ENCODE measurements around the gene CMSS1. TPM values are rescaled to one million over a fixed set of nuclear protein-coding genes. Genes with fewer than 3 reads are reported as not detected.

Gene CMSS1
- total and polyA plus RNA-seq, 4 donors, result 3.8 to 19.5 (median 7.5) TPM

GRCh38 chr3:99949956-99950670 is 132.5 kb downstream of the CMSS1 start:
- peaks cover 0 to 6% (median 3%) of the 10 kb centered on the region in 4 donors for H3K4me1 ChIP-seq (ENCODE audit: control insufficient read depth in 4 of 4, insufficient read depth in 4 of 4, low read length in 3 of 4)
- DNase-seq (ENCODE audit: low spot score), result no peak
- WGBS, result 85% methylated on average over 5 of the region's 5 CpGs

More at GRCh38 chr3:99949956-99950670, 132.5 kb downstream of the CMSS1 start:
- Histone ChIP-seq H3K27me3 (ENCODE audit: control insufficient read depth in 4 of 4, insufficient read depth in 4 of 4, low read length in 3 of 4) (no peaks in the 10 kb centered on the region), H3K9me3 (ENCODE audit: control insufficient read depth in 4 of 4, low read length in 3 of 4) (no peaks in the 10 kb centered on the region), H3K9ac (ENCODE audit: low read depth in 1 of 2, low read length in 2 of 2) (no peak overlapping the region), H3K4me3 (ENCODE audit: low read depth in 1 of 3, low read length in 3 of 3) (no peak overlapping the region), H3K36me3 (ENCODE audit: control insufficient read depth in 4 of 4, insufficient read depth in 3 of 4, low read depth in 1 of 4, low read length in 3 of 4) (no peaks in the 10 kb centered on the region), H3K27ac (ENCODE audit: low read depth in 1 of 2, low read length in 2 of 2) (no peak overlapping the region)
- TF ChIP-seq ATF3 (IDR thresholded peaks at IDR 0.05) (no peak), YY1 (IDR thresholded peaks at IDR 0.05) (no peak), RXRA (IDR thresholded peaks at IDR 0.05) (no peak), RAD21 (IDR thresholded peaks at IDR 0.05) (no peak), SP1 (IDR thresholded peaks at IDR 0.05) (no peak), CTCF (IDR thresholded peaks at IDR 0.05; ENCODE audit: low read depth, low read length, missing input control) (no peak), TAF1 (conservative IDR thresholded peaks at IDR 0.05) (no peak), FOXA2 (IDR thresholded peaks at IDR 0.05) (no peak), MAX (IDR thresholded peaks at IDR 0.05) (no peak), NR2F2 (IDR thresholded peaks at IDR 0.05) (no peak), EGR1 (IDR thresholded peaks at IDR 0.05; ENCODE audit: low read depth in 2 of 2) (no peak), HNF4G (IDR thresholded peaks at IDR 0.05) (no peak), REST (IDR thresholded peaks at IDR 0.05) (no peak), GABPA (IDR thresholded peaks at IDR 0.05 in 1 of 2, conservative IDR thresholded peaks at IDR 0.05 in 1 of 2) (no peak), ZBTB33 (IDR thresholded peaks at IDR 0.05) (no peak), JUND (IDR thresholded peaks at IDR 0.05) (no peak), HNF4A (conservative IDR thresholded peaks at IDR 0.05) (no peak)
